ENCODE data around the gene RIC3.

RIC3 gene

DNA sequence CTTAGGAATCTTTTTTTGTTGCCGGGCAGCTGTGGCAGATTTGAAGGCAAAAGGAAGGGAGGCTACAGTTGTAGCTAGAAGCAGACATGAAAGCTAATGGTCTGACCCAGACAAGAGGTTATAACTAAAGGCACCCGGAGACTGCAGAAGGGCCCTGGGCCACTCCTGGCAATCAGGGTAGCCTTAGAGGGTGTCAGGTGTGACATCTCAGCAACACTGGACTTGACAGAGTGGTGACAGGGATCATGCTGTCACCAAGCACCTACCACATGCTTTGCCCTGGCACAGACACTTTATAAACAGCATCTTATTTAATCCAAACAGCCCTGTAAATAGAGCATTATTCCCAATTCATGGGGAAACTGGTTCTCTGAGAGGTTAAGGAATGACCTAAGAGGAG, 62.1 kb downstream of the RIC3 start:
- FAIRE-seq (no peak), DNase-seq (ENCODE audit: extremely low spot score, insufficient read length, low read depth) (no peak)

- FAIRE-seq: no peak
Observed at GRCh38 chr11:8105666-8106065, 63.2 kb downstream of the RIC3 start.

DNA sequence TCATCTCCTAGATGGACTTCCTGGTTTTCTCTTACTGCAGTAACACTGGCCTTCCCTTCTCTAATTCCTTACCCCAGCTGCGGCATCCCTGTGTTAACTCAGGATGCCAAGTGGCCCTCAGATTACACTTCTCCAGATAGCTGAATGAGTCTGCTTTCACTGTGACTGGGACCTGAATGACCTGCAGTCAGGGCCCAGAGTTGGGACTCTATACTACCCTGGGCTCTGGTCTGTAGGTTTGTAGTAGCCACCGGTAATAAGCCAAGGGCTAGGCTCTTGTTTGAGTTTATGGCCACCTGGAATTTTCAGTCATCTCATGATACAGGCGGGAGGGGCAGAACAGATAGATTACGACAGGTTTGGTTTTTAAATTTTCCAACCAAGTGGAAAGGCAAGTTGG, 63.7 kb downstream of the RIC3 start:
- no peak for FAIRE-seq

More at GRCh38 chr11:8105666-8106065, 63.2 kb downstream of the RIC3 start:
- DNase-seq (ENCODE audit: extremely low spot score, insufficient read length, low read depth): no peak

GRCh38 chr11:8103909-8104308, 64.9 kb downstream of the RIC3 start:
- no peak for FAIRE-seq
- no peak for DNase-seq (ENCODE audit: extremely low spot score, insufficient read length, low read depth)

More for the DNA sequence above, 63.7 kb downstream of the RIC3 start:
- no peak for DNase-seq (ENCODE audit: extremely low spot score, insufficient read length, low read depth)

DNA sequence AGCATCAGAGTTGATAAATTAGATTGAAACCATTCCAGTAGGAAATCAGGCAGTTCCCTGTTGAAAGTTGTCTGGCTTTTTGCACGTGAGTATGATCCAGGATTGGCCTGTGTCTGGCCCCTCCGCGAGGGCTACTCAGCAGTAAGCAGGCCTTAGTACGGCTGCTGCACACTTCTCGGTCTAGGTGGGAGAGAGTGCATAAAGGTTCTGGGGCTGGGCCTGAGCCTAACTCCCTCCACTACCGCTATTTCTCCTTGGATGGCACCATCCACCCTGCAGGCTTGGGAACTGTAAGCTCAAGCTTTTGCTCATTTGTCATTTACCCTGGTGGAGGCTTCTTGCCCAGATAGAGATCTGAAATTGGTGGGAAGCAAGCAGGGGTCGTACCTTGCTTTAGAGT, 65.9 kb downstream of the RIC3 start:
- no peak for FAIRE-seq

GRCh38 chr11:8102296-8102915, 66.4 kb downstream of the RIC3 start:
- FAIRE-seq: no peak
- no peak for DNase-seq (ENCODE audit: extremely low spot score, insufficient read length, low read depth)

More for the DNA sequence above, 65.9 kb downstream of the RIC3 start:
- DNase-seq (ENCODE audit: extremely low spot score, insufficient read length, low read depth): no peak

- no peak for DNase-seq (ENCODE audit: extremely low spot score, insufficient read length, low read depth)
- FAIRE-seq: no peak
Observed at GRCh38 chr11:8101421-8101820, 67.4 kb downstream of the RIC3 start.

DNA sequence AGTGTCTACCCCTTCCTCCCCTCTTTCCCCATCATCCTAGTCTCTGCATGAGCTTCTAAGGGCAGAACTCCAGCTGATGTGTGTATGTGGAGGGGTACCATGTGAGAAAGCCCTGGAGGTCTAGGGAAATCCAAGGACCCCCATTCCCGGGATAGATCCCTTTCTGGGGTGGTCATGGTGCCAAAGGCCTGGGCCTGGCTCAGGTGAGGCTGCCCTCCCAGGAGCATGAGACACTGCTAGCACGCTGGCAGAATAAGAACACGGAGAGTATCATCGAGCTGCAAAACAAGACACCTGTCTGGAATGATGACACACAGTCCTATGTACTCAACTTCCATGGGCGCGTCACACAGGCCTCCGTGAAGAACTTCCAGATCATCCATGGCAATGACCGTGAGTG, 68.2 kb downstream of the RIC3 start:
- DNase-seq (ENCODE audit: extremely low spot score, insufficient read length, low read depth): no peak
- FAIRE-seq: no peak

GRCh38 chr11:8100158-8100557, 68.7 kb downstream of the RIC3 start:
- FAIRE-seq (no peak), DNase-seq (ENCODE audit: extremely low spot score, insufficient read length, low read depth) (no peak)

GRCh38 chr11:8099291-8099899, 69.4 kb downstream of the RIC3 start:
- FAIRE-seq: peak; percentile 89
- no peak for DNase-seq (ENCODE audit: extremely low spot score, insufficient read length, low read depth)

GRCh38 chr11:8098879-8099278, 69.9 kb downstream of the RIC3 start:
- FAIRE-seq: no peak
- no peak for DNase-seq (ENCODE audit: extremely low spot score, insufficient read length, low read depth)

GRCh38 chr11:8098361-8098760, 70.5 kb downstream of the RIC3 start:
- FAIRE-seq (no peak), DNase-seq (ENCODE audit: extremely low spot score, insufficient read length, low read depth) (no peak)

GRCh38 chr11:8097926-8098325, 70.9 kb downstream of the RIC3 start:
- FAIRE-seq (no peak), DNase-seq (ENCODE audit: extremely low spot score, insufficient read length, low read depth) (no peak)

DNA sequence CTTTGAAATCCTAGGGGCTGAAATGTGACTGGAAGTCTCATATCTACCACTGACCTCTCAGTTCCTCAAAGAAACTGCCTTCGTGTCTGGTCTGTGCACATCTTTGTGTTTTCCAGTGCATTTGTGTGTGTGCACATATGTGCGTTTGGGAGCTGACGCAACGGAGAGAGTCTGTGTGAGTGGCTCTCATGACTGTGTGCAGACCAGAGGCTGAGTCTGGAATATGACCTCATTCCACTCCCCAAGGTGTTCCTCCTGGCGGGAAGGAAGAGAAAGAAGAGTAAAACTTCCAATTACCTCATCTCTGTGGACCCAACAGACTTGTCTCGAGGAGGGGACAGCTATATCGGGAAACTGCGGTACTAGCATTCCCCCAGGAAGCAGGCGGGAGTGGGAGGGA, 71.4 kb downstream of the RIC3 start:
- DNase-seq (ENCODE audit: extremely low spot score, insufficient read length, low read depth) (no peak), FAIRE-seq (no peak)

GRCh38 chr11:8097062-8097461, 71.8 kb downstream of the RIC3 start:
- DNase-seq (ENCODE audit: extremely low spot score, insufficient read length, low read depth) (no peak), FAIRE-seq (no peak)

DNA sequence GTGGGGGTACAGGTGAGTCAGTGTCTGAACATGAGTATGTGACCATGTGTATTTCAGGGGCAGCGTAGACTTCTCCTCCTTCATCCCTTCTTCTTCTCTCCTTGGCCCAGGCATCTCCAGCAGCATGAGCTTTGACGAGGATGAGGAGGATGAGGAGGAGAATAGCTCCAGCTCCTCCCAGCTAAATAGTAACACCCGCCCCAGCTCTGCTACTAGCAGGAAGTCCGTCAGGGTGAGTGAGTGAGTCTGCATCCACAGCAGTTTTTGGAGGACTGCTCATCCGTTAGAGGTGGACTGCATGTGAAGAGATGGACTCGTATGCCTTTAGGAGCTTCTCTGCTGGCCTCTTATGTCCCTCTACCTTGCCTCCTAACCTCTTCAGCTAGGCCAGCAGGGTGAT, 72.2 kb downstream of the RIC3 start:
- FAIRE-seq (no peak), DNase-seq (ENCODE audit: extremely low spot score, insufficient read length, low read depth) (no peak)

- FAIRE-seq (no peak), DNase-seq (ENCODE audit: extremely low spot score, insufficient read length, low read depth) (no peak)
Observed at GRCh38 chr11:8095806-8096522, 72.9 kb downstream of the RIC3 start.

DNA sequence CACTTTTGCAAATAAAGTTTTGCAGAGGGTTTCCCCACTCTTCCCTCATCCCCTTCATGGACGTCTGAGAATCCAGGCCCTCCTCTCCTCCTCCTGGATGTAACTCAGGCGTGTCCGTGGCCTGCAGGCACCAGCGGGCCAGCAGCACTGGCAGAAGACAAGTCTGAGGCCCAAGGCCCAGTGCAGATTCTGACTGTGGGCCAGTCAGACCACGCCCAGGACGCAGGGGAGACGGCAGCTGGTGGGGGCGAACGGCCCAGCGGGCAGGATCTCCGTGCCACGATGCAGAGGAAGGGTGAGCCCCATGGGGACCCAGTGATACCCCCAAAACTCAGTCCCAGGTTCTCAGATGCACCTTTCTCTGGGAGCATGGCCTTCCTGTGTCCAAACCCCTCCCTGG, 73.5 kb downstream of the RIC3 start:
- no peak for DNase-seq (ENCODE audit: extremely low spot score, insufficient read length, low read depth)
- FAIRE-seq: no peak

DNA sequence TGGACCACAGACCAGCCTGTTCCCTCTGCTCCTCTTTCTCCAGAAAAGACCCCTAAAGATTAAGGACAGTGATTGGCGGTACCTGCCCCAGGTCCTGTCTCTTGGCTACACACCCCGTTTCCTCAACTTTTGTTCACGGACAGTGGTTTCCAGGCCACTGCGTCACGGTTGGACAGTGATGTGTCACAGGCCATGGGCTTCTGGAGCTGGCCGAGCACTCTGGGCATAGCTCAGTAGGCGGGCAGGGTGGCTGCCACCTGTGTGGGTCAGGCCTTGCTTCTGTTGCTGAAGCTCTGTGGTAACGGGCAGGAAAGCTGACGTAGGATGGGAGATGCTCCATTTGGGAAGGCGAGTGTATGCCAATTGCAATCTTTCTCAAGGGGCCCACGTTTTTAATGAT, 74.2 kb downstream of the RIC3 start:
- FAIRE-seq (no peak), DNase-seq (ENCODE audit: extremely low spot score, insufficient read length, low read depth) (no peak)

GRCh38 chr11:8093931-8094575, 74.8 kb downstream of the RIC3 start:
- FAIRE-seq (no peak), DNase-seq (ENCODE audit: extremely low spot score, insufficient read length, low read depth) (no peak)

Data from GM18507 (cell line).